ENCODE measurements around the gene ERMN. TPM values are rescaled to one million over a fixed set of nuclear protein-coding genes. Genes with fewer than 3 reads are reported as not detected.

ERMN gene
- total RNA-seq, 2 experiments from 2014 or later: 17.3 to 18.0 TPM

GRCh38 chr2:157320409-157320808 is 5.2 kb downstream of the ERMN start:
- intact Hi-C loops (cut with DNase I, micrococcal nuclease): loop anchor here in 1 of 2 experiments (10.0 kb wide), 1 partner anchor 554 kb away; the partner anchor contains the start of gene ACVR1
- H3K4me1 Mint-ChIP-seq (ENCODE audit: low read depth): no peaks in the 10 kb centered on the region
- Histone ChIP-seq H3K4me3 (ENCODE audit: low read length) (no peak overlapping the region), H3K9me3 (ENCODE audit: control insufficient read depth in 1 of 2, insufficient read depth in 1 of 2, low read length in 2 of 2) (no peaks in the 10 kb centered on the region), H3K4me1 (ENCODE audit: insufficient read depth, low read length) (no peaks in the 10 kb centered on the region), H3K36me3 (ENCODE audit: insufficient read depth, low read length) (no peaks in the 10 kb centered on the region), H3K27ac (ENCODE audit: low read depth in 1 of 2, low read length in 2 of 2) (no peak overlapping the region), H3K27me3 (ENCODE audit: control insufficient read depth in 1 of 2, insufficient read depth in 2 of 2, low read length in 2 of 2) (no peaks in the 10 kb centered on the region)
- ChIA-PET CTCF (no interaction called here), POLR2A (interaction anchor here (0.8 to 1.4 kb wide), 2 partner anchors 124 to 127 kb away, joined by 3 to 4 read pairs; partner anchors contain the start of gene CYTIP)
- no peak overlapping the region for H3K4me3 Mint-ChIP-seq
- no peak overlapping the region for H3K27ac Mint-ChIP-seq
- no peak for ATAC-seq (ENCODE audit: poor library complexity)
- no peaks in the 10 kb centered on the region for H3K9me3 Mint-ChIP-seq
- peaks cover 9% of the 10 kb centered on the region for H3K36me3 Mint-ChIP-seq (ENCODE audit: low read depth)
- TF ChIP-seq CTCF (IDR thresholded peaks at IDR 0.05): no peak
- no peak for DNase-seq
- H3K27me3 Mint-ChIP-seq: no peaks in the 10 kb centered on the region

- ChIA-PET POLR2A (interaction anchor here (0.8 to 1.4 kb wide), 2 partner anchors 124 to 128 kb away, joined by 3 to 4 read pairs; partner anchors contain the start of gene CYTIP), CTCF (no interaction called here)
- Histone ChIP-seq H3K27ac (ENCODE audit: low read depth in 1 of 2, low read length in 2 of 2) (no peak overlapping the region), H3K4me3 (ENCODE audit: low read length) (no peak overlapping the region), H3K9me3 (ENCODE audit: control insufficient read depth in 1 of 2, insufficient read depth in 1 of 2, low read length in 2 of 2) (no peaks in the 10 kb centered on the region), H3K4me1 (ENCODE audit: insufficient read depth, low read length) (no peaks in the 10 kb centered on the region), H3K27me3 (ENCODE audit: control insufficient read depth in 1 of 2, insufficient read depth in 2 of 2, low read length in 2 of 2) (no peaks in the 10 kb centered on the region), H3K36me3 (ENCODE audit: insufficient read depth, low read length) (no peaks in the 10 kb centered on the region)
- Mint-ChIP-seq H3K4me3 (no peak overlapping the region), H3K9me3 (no peaks in the 10 kb centered on the region), H3K27me3 (no peaks in the 10 kb centered on the region), H3K27ac (no peak overlapping the region), H3K4me1 (ENCODE audit: low read depth) (no peaks in the 10 kb centered on the region), H3K36me3 (ENCODE audit: low read depth) (peaks cover 9% of the 10 kb centered on the region)
- no peak for TF ChIP-seq CTCF (IDR thresholded peaks at IDR 0.05)
- ATAC-seq (ENCODE audit: poor library complexity) (no peak), DNase-seq (no peak)
- intact Hi-C loops (cut with DNase I, micrococcal nuclease): loop anchor here in 1 of 2 experiments (10.0 kb wide), 1 partner anchor 555 kb away; the partner anchor contains the start of gene ACVR1
These were observed 5.8 kb downstream of the ERMN start for GRCh38 chr2:157319795-157320194.

- no peak for ATAC-seq (ENCODE audit: poor library complexity)
- Histone ChIP-seq H3K36me3 (ENCODE audit: insufficient read depth, low read length) (no peaks in the 10 kb centered on the region), H3K27ac (ENCODE audit: low read depth in 1 of 2, low read length in 2 of 2) (no peak overlapping the region), H3K4me3 (ENCODE audit: low read length) (no peak overlapping the region), H3K4me1 (ENCODE audit: insufficient read depth, low read length) (no peaks in the 10 kb centered on the region), H3K9me3 (ENCODE audit: control insufficient read depth in 1 of 2, insufficient read depth in 1 of 2, low read length in 2 of 2) (no peaks in the 10 kb centered on the region), H3K27me3 (ENCODE audit: control insufficient read depth in 1 of 2, insufficient read depth in 2 of 2, low read length in 2 of 2) (no peaks in the 10 kb centered on the region)
- TF ChIP-seq CTCF (IDR thresholded peaks at IDR 0.05): no peak
- peaks cover 9% of the 10 kb centered on the region for H3K36me3 Mint-ChIP-seq (ENCODE audit: low read depth)
- H3K27ac Mint-ChIP-seq: no peak overlapping the region
- H3K4me3 Mint-ChIP-seq: no peak overlapping the region
- no peaks in the 10 kb centered on the region for H3K27me3 Mint-ChIP-seq
- no peak for DNase-seq
- H3K9me3 Mint-ChIP-seq: no peaks in the 10 kb centered on the region
- H3K4me1 Mint-ChIP-seq (ENCODE audit: low read depth): no peaks in the 10 kb centered on the region
- intact Hi-C loops (cut with DNase I, micrococcal nuclease): no loop called here
- CTCF ChIA-PET: interaction anchor here (0.8 to 1.4 kb wide), 3 partner anchors 9 to 17 kb away, joined by 4 to 5 read pairs (median 4); no protein-coding TSS in a partner anchor
- POLR2A ChIA-PET: interaction anchor here (1.4 kb wide), 1 partner anchor 125 kb away, joined by 4 read pairs; the partner anchor contains the start of gene CYTIP
These were observed 6.7 kb downstream of the ERMN start for GRCh38 chr2:157318884-157319283.

Data from CD4-positive, alpha-beta T cell (primary cell).